ENCODE measurements around the gene SLC4A8.

SLC4A8 gene

GRCh38 chr12:51424662-51425539, at the start of gene SLC4A8:
Gene SLC4A8 (plus strand): TSS chr12:51424831. CDS start chr12:51424988, 157 bp downstream.
- TF ChIP-seq ZNF274 (IDR thresholded peaks at IDR 0.05; ENCODE audit: low read depth, low read length) = no peak
- H3K4me3 ChIP-seq (ENCODE audit: low read length) = peak within 1 kb of the TSS; percentile 74; the same call in 1 of the 2 replicates

- no peak for TF ChIP-seq ZNF274 (IDR thresholded peaks at IDR 0.05; ENCODE audit: low read depth, low read length)
- H3K4me3 ChIP-seq (ENCODE audit: low read length) = no peak overlapping the region
These were observed 49.8 kb upstream of the SLC4A8 start for GRCh38 chr12:51374856-51375255.

GRCh38 chr12:51377099-51377984, 47.3 kb upstream of the SLC4A8 start:
- TF ChIP-seq ZNF274 (IDR thresholded peaks at IDR 0.05; ENCODE audit: low read depth, low read length) = no peak
- H3K4me3 ChIP-seq (ENCODE audit: low read length) = no peak overlapping the region

- H3K4me3 ChIP-seq (ENCODE audit: low read length) = no peak overlapping the region
- no peak for TF ChIP-seq ZNF274 (IDR thresholded peaks at IDR 0.05; ENCODE audit: low read depth, low read length)
These were observed 45.9 kb upstream of the SLC4A8 start for GRCh38 chr12:51378749-51379148.

GRCh38 chr12:51379571-51379970, 45.1 kb upstream of the SLC4A8 start:
- TF ChIP-seq ZNF274 (IDR thresholded peaks at IDR 0.05; ENCODE audit: low read depth, low read length) = no peak
- no peak overlapping the region for H3K4me3 ChIP-seq (ENCODE audit: low read length)

- no peak overlapping the region for H3K4me3 ChIP-seq (ENCODE audit: low read length)
- no peak for TF ChIP-seq ZNF274 (IDR thresholded peaks at IDR 0.05; ENCODE audit: low read depth, low read length)
These were observed 43.2 kb upstream of the SLC4A8 start for GRCh38 chr12:51381226-51382079.

- no peak overlapping the region for H3K4me3 ChIP-seq (ENCODE audit: low read length)
- no peak for TF ChIP-seq ZNF274 (IDR thresholded peaks at IDR 0.05; ENCODE audit: low read depth, low read length)
These were observed 42.5 kb upstream of the SLC4A8 start for GRCh38 chr12:51382173-51382572.

- no peak overlapping the region for H3K4me3 ChIP-seq (ENCODE audit: low read length)
- TF ChIP-seq ZNF274 (IDR thresholded peaks at IDR 0.05; ENCODE audit: low read depth, low read length) = no peak
These were observed 41.2 kb upstream of the SLC4A8 start for GRCh38 chr12:51383269-51383905.

GRCh38 chr12:51386351-51386750, 38.3 kb upstream of the SLC4A8 start:
- TF ChIP-seq ZNF274 (IDR thresholded peaks at IDR 0.05; ENCODE audit: low read depth, low read length) = no peak

GRCh38 chr12:51388069-51388799, 36.4 kb upstream of the SLC4A8 start:
- H3K4me3 ChIP-seq (ENCODE audit: low read length) = no peak overlapping the region
- TF ChIP-seq ZNF274 (IDR thresholded peaks at IDR 0.05; ENCODE audit: low read depth, low read length) = no peak

More at GRCh38 chr12:51386351-51386750, 38.3 kb upstream of the SLC4A8 start:
- H3K4me3 ChIP-seq (ENCODE audit: low read length) = no peak overlapping the region

- TF ChIP-seq ZNF274 (IDR thresholded peaks at IDR 0.05; ENCODE audit: low read depth, low read length) = no peak
- H3K4me3 ChIP-seq (ENCODE audit: low read length) = no peak overlapping the region
These were observed 35.8 kb upstream of the SLC4A8 start for GRCh38 chr12:51388846-51389245.

GRCh38 chr12:51389302-51389999, 35.2 kb upstream of the SLC4A8 start:
- H3K4me3 ChIP-seq (ENCODE audit: low read length) = no peak overlapping the region
- no peak for TF ChIP-seq ZNF274 (IDR thresholded peaks at IDR 0.05; ENCODE audit: low read depth, low read length)
